GM12801 (cell line): ENCODE results near the gene CDH4.

Source experiments
- CTCF ChIP-seq: IDR thresholded peaks from one replicate; pipeline ENCODE4 v1.5.1; 2011; ENCODE audit warnings: control low read depth; ENCODE audit not compliant: insufficient read length; ENCODE audit errors: extremely low read depth

The CDH4 gene

GRCh38 chr20:61799394-61799923, 547.4 kb downstream of the CDH4 start:
- no peak for TF ChIP-seq CTCF

GRCh38 chr20:61799928-61800327, 547.9 kb downstream of the CDH4 start:
- TF ChIP-seq CTCF, result no peak

GRCh38 chr20:61800359-61801064, 548.5 kb downstream of the CDH4 start:
- TF ChIP-seq CTCF, result no peak

GRCh38 chr20:61801065-61801360, 549.0 kb downstream of the CDH4 start:
- TF ChIP-seq CTCF, result no peak

GRCh38 chr20:61801428-61801827, 549.4 kb downstream of the CDH4 start:
- TF ChIP-seq CTCF, result no peak

GRCh38 chr20:61801857-61802442, 549.9 kb downstream of the CDH4 start:
- no peak for TF ChIP-seq CTCF

- TF ChIP-seq CTCF, result no peak
These were observed 550.8 kb downstream of the CDH4 start for GRCh38 chr20:61802721-61803311.
